NCI-H1694 (cell line): ENCODE results near the gene TTC19.
"Not testable (repeated sequence)": the region's sequence is repeated elsewhere in the genome, so short reads cannot be mapped to it uniquely, and the experiment has no call there.

Experiments used
- DNase-seq: peaks from one replicate; lab custom pipeline; 2025; lab: John Stamatoyannopoulos, UW

TTC19 gene

DNA sequence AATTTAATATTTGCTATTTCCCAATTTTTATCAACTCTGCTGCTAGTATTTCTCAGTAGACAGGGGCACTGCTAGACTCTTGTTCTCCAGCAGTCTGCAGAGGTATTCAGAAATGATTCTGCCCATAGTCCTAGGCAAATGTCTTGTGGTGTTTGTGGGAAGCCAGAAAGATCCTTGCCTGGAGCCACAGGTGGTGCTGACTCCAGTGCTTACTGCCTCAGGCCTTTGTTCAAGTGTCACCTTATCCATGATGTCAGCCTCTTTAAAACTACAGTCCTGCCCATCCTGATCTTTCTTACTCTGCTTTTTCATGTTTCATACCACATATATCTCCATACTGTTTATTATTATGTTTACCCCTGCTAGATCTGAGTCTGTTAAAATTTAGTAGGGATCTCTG lies 26.6 kb upstream of the TTC19 start:
- DNase-seq = no peak

- DNase-seq = no peak
These were observed 25.8 kb upstream of the TTC19 start for GRCh38 chr17:15973834-15974233.

DNA sequence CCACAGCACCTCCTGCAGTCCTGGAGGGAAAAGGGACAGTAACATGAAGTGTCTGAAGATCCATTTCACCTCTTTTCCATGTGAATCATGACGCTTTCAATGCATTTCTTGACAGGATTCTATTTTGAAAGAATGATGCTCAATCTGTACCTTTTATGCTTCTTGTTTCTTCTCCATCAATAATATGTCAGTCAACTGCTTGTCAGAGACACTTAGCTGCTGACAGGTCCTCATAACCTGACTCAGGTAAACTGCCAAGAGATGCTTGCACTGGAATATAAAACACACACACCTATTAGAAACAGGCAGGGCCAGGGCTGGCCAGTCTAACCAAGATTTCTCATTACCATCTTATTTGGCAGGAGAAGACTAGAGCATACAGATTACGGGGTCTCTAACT lies 21.7 kb upstream of the TTC19 start:
- no peak for DNase-seq

- DNase-seq = no peak
These were observed 21.0 kb upstream of the TTC19 start for GRCh38 chr17:15978606-15979005.

DNA sequence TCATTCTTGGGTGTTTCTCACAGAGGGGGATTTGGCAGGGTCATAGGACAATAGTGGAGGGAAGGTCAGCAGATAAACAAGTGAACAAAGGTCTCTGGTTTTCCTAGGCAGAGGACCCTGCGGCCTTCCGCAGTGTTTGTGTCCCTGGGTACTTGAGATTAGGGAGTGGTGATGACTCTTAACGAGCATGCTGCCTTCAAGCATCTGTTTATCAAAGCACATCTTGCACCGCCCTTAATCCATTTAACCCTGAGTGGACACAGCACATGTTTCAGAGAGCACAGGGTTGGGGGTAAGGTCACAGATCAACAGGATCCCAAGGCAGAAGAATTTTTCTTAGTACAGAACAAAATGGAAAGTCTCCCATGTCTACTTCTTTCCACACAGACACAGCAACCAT lies 20.6 kb upstream of the TTC19 start:
- DNase-seq = not testable (repeated sequence)

GRCh38 chr17:15981208-15981607 lies 18.4 kb upstream of the TTC19 start:
- no peak for DNase-seq

- no peak for DNase-seq
These were observed 17.7 kb upstream of the TTC19 start for GRCh38 chr17:15981646-15982580.

GRCh38 chr17:15996322-15996721 lies 3.3 kb upstream of the TTC19 start:
- no peak for DNase-seq

DNA sequence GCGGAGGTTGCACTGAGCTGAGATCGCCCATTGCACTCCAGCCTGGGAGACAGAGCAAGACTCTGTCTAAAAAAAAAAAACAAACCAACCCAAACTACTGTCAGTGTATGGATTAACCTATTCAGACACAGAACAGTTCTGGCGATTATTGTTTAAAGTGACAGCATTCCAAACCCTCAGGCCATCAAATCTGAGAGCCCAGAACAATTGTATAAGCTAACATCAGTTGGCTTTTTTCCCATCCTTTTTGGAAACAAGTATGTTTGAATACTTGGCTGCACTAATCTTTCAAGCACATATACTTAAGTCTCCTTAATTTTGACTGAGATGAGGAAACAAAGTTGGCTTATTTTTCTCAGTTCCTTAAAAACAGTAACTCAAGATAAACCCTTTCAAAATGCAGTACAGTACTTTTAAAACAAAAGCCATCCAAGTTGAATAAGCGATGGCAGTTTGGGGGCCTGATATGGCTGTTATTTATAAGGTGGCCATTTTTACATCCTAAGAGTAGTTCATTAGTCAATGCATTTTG lies 1.5 kb upstream of the TTC19 start:
- no peak for DNase-seq

- peak; percentile 10 for DNase-seq
These were observed 577 bp downstream of the TTC19 start for GRCh38 chr17:15999974-16000827.

- DNase-seq = no peak
These were observed 1.7 kb downstream of the TTC19 start for GRCh38 chr17:16001226-16001897.

DNA sequence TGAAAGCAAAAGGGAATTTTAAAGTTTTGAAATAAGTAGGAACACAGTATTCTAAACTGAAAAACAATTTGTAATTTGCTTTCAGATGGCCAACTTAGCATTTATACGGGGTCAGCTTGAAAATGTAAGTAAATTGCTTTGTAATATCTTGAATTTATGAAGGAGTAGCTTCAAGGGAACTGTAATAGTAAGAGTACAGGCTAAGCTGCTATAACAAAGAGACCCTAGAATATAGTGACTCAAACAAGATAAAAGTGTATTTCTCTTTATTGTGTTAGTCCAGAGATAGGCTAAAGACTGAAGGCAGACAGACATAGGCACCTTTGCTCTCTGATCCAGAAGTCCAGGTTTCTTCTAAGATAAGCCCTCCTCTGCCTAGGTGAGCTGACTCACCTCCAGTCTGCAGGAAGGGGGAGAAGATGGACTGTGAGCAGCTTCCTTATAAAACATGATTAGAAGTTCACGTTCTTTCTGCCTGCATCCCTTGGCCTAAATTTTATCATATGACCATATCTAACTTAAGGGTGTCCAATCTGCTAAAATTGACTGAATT lies 3.2 kb downstream of the TTC19 start:
- no peak for DNase-seq

GRCh38 chr17:16003841-16004240 lies 4.2 kb downstream of the TTC19 start:
- DNase-seq = no peak

- no peak for DNase-seq
These were observed 6.0 kb downstream of the TTC19 start for GRCh38 chr17:16005636-16006035.

DNA sequence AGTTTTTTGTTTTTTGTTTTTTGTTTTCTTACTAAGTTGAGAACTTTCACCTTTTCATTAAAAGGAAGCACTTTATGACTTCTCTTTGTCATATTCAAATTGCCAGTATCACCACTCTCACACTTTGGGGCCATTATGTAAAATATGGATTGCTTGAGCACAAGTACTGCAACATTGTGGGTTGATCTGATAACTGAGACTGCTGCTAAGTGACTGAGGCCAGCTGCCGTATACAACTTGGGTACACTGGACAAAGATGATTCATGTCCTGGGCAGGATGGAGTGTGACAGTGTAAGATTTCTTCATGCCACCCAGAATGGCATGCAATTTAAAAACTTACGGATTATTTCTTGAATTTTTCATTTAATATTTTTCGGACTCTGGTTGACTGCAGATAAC lies 7.8 kb downstream of the TTC19 start:
- no peak for DNase-seq

DNA sequence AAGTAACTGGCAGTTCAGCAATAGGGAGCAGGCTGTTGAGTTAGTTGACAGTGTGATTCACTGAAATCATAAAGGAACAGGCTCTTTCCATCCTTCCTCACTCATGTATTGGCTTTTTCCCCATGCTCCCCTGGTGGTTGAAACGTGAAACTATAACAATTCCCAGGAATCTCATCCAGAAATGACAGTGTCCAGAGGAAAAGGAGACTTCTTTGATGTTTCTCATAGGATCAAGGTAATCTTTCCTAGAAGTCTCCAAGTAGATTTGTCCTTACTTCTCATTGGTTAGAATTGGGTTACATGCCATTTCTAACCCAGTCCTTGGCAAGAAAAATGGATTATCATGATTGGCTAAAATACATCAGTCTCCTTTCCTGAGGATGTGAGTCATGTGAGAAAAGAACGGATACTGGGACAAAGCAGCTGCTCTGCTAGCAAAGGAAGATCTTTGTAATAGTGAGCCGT lies 14.4 kb downstream of the TTC19 start:
- DNase-seq = peak; percentile 21

DNA sequence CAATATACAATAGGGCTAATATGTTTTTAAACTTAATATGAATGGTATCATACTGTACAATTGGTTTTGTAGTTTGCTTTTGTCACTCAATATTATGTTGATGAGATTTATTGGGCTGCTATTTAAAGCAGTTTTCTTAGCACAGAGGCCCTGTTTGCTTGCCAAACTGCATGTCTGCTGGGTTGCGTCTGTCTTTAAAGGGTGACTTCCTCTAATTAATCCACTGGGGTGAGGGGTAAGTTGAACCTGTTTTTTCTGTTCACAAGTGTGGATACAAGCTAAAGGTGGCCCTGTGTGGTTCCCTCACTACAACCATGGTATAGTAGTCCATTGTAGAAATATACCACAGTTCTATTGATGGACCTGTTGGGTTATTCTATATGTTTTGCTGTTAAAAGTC lies 19.7 kb downstream of the TTC19 start:
- DNase-seq = no peak

DNA sequence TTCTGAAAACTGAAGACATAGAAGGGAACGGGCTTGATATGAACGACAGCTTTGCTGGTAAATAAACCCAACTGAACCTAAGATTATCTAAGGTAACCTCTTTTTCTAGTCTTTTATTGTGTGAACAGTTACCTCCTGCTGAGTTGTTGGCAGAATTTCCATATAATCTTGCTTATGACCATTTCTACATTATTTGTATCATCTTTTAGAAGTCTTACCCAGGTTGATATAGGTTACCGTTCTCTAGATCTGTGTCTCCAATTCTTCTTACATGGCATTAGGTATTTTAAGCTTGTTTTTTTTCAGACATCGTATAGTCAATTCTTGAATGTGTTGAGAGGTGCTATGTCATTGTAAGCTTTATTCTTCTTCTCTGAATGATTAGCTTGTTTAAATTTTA lies 24.3 kb downstream of the TTC19 start:
- DNase-seq = no peak

- no peak for DNase-seq
These were observed 25.6 kb downstream of the TTC19 start for GRCh38 chr17:16025202-16025601.

DNA sequence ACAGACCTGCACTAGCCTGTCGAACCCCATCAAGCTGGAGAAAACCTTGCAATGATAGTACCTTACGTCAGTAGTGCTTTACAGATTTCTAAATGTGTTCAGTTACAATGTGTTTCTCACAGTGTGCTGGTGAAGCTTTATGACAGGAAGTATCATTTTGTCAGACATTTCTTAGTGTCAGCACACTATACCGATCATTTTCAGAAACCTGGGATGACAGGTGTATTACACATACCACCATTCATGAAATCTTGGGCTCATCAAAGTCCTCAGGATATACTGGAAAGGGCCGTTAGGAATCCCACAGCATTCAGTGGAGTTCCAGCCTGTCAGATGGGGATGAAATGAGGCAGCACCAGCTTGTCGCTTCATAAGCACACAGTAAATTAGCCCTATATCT lies 27.3 kb downstream of the TTC19 start:
- no peak for DNase-seq

- DNase-seq = no peak
These were observed 28.3 kb downstream of the TTC19 start for GRCh38 chr17:16027708-16028584.
